H1 (cell line): ENCODE measurements around the gene HIP1. TPM values are rescaled to one million over a fixed set of nuclear protein-coding genes. Genes with fewer than 3 reads are reported as not detected.

Experiments used
- CTCF ChIA-PET: fragments of 300-600 bp; sonication (Branson Sonifier 250); formaldehyde crosslinking; loops from one replicate; lab custom pipeline; 2021; ENCODE audit not compliant: partially characterized antibody; lab: Charles Lee
- POLR2A ChIA-PET: fragments of 300-600 bp; sonication (Branson Sonifier 250); formaldehyde crosslinking; loops from one replicate; lab custom pipeline; 2021; ENCODE audit warnings: inconsistent platforms; ENCODE audit not compliant: partially characterized antibody; lab: Charles Lee
- DNase-seq, 2 experiments: peaks; one replicate each; pipeline versions ENCODE4 v3.0.0 to v3.0.0-alpha.2; 2010 to 2022; ENCODE audit warnings: low spot score in 2 of 2, low read depth in 1 of 2, mixed read lengths in 1 of 2
- FAIRE-seq: peaks from 2 replicates; lab custom pipeline; 2011; peaks lifted over from hg19 to GRCh38; lab: Jason Lieb, UNC
- H2AFZ ChIP-seq: 2 replicates; pipeline ENCODE4 v1.8.1; 2012; ENCODE audit warnings: low read length, inconsistent platforms
- H2AK5ac ChIP-seq: 2 replicates; pipeline ENCODE4 v1.6.1; 2013; ENCODE audit warnings: low read depth, low read length
- H2BK120ac ChIP-seq: replicated peaks from 2 replicates; pipeline ENCODE3; 2013; ENCODE audit warnings: low read depth, low read length, inconsistent platforms
- H2BK12ac ChIP-seq: 2 replicates; pipeline ENCODE4 v1.6.1; 2013; ENCODE audit warnings: low read depth, low read length
- H2BK15ac ChIP-seq: 2 replicates; pipeline ENCODE4 v1.6.1; 2013; ENCODE audit warnings: low read length
- H2BK20ac ChIP-seq: 2 replicates; pipeline ENCODE4 v1.6.1; 2013; ENCODE audit warnings: low read length
- H2BK5ac ChIP-seq: 2 replicates; pipeline ENCODE4 v1.6.1; 2013; ENCODE audit warnings: low read depth, low read length
- H3K14ac ChIP-seq: 2 replicates; pipeline ENCODE4 v1.6.1; 2013; ENCODE audit warnings: inconsistent platforms; ENCODE audit not compliant: insufficient read length
- H3K18ac ChIP-seq: 2 replicates; pipeline ENCODE4 v1.6.1; 2013; ENCODE audit warnings: low read length; ENCODE audit errors: extremely low read depth
- H3K23ac ChIP-seq: 2 replicates; pipeline ENCODE4 v1.6.1; 2013; ENCODE audit warnings: inconsistent platforms; ENCODE audit not compliant: insufficient read length
- H3K23me2 ChIP-seq: 2 replicates; pipeline ENCODE4 v1.6.1; 2013; ENCODE audit warnings: low read depth, low read length
- H3K27ac ChIP-seq: 2 replicates; pipeline ENCODE4 v1.6.1; 2011; ENCODE audit warnings: low read depth, low read length, inconsistent platforms
- H3K27me3 ChIP-seq, 4 experiments: replicated peaks in 1 of 4; 1 replicate in 1 of 4; 2 replicates in 3 of 4; pipeline versions ENCODE4 v1.6.1 to v1.8.1; 2011 to 2013; ENCODE audit warnings: low read length in 3 of 4, mild to moderate bottlenecking in 3 of 4, inconsistent platforms in 2 of 4, mixed read lengths in 2 of 4, moderate library complexity in 1 of 4; ENCODE audit not compliant: control insufficient read depth in 3 of 4, insufficient read depth in 3 of 4; ENCODE audit errors: extremely low read depth in 1 of 4
- H3K36me3 ChIP-seq, 4 experiments: 2 replicates each; pipeline versions ENCODE4 v1.6.1 to v1.8.1; 2011 to 2013; ENCODE audit warnings: mild to moderate bottlenecking in 4 of 4, low read length in 3 of 4, moderate library complexity in 2 of 4, control low read depth in 1 of 4, inconsistent platforms in 1 of 4; ENCODE audit not compliant: insufficient read depth in 4 of 4, control insufficient read depth in 2 of 4
- H3K4ac ChIP-seq: replicated peaks from 2 replicates; pipeline ENCODE3; 2013; ENCODE audit warnings: low read length, low read depth, mixed read lengths, inconsistent platforms; ENCODE audit not compliant: insufficient read length
- H3K4me1 ChIP-seq, 4 experiments: replicated peaks in 1 of 4; 1 replicate in 1 of 4; 2 replicates in 3 of 4; pipeline versions ENCODE4 v1.6.1 to v1.8.1; 2011 to 2013; ENCODE audit warnings: low read length in 3 of 4, inconsistent platforms in 2 of 4, mixed read lengths in 1 of 4; ENCODE audit not compliant: insufficient read depth in 4 of 4, control insufficient read depth in 3 of 4
- H3K4me2 ChIP-seq, 2 experiments: 2 replicates each; pipeline versions ENCODE4 v1.6.1 to v1.8.1; 2011 to 2013; ENCODE audit warnings: low read depth in 2 of 2, low read length in 2 of 2, control low read depth in 1 of 2, inconsistent platforms in 1 of 2, mild to moderate bottlenecking in 1 of 2; ENCODE audit not compliant: insufficient read depth in 1 of 2
- H3K4me3 ChIP-seq, 4 experiments: fragments of 200-600, 300-600 bp in 1 of 4; sonication (generic), shearing (Covaris generic), sonication (Bioruptor Twin) in 1 of 4; 2 replicates each; pipeline versions ENCODE4 v1.5.1 to v1.8.1; 2011 to 2016; ENCODE audit warnings: low read length in 4 of 4, low read depth in 3 of 4, control low read depth in 2 of 4, inconsistent platforms in 2 of 4, mild to moderate bottlenecking in 2 of 4, mixed read lengths in 1 of 4, moderate library complexity in 1 of 4; ENCODE audit not compliant: insufficient read depth in 2 of 4; ENCODE audit errors: extremely low read depth in 1 of 4
- H3K56ac ChIP-seq: replicated peaks from 2 replicates; pipeline ENCODE3; 2013; ENCODE audit warnings: low read depth, mild to moderate bottlenecking, mixed read lengths, low read length, inconsistent platforms; ENCODE audit not compliant: insufficient read length
- H3K79me1 ChIP-seq: 2 replicates; pipeline ENCODE4 v1.6.1; 2013; ENCODE audit warnings: low read depth, low read length, control low read depth
- H3K79me2 ChIP-seq, 2 experiments: 2 replicates each; pipeline versions ENCODE4 v1.6.1 to v1.8.1; 2012 to 2013; ENCODE audit warnings: low read length in 2 of 2, mild to moderate bottlenecking in 2 of 2, inconsistent platforms in 1 of 2; ENCODE audit not compliant: insufficient read depth in 2 of 2, control insufficient read depth in 1 of 2
- H3K9ac ChIP-seq, 4 experiments: replicated peaks in 1 of 4; 1 replicate in 1 of 4; 2 replicates in 3 of 4; pipeline versions ENCODE4 v1.6.1 to v1.8.1; 2011 to 2013; ENCODE audit warnings: low read depth in 3 of 4, low read length in 3 of 4, control low read depth in 2 of 4, mild to moderate bottlenecking in 2 of 4, moderate library complexity in 2 of 4, inconsistent platforms in 1 of 4; ENCODE audit errors: extremely low read depth in 1 of 4
- H3K9me3 ChIP-seq, 2 experiments: 2 replicates each; pipeline versions ENCODE4 v1.6.1 to v1.8.1; 2012 to 2013; ENCODE audit warnings: mild to moderate bottlenecking in 2 of 2, moderate library complexity in 2 of 2, control low read depth in 1 of 2, inconsistent platforms in 1 of 2, low read depth in 1 of 2, low read length in 1 of 2, mixed read lengths in 1 of 2; ENCODE audit not compliant: insufficient read depth in 2 of 2
- H4K20me1 ChIP-seq, 2 experiments: replicated peaks in 1 of 2; 2 replicates each; pipeline versions ENCODE3 to v1.8.1; 2011 to 2013; ENCODE audit warnings: inconsistent platforms in 2 of 2, low read length in 2 of 2, mild to moderate bottlenecking in 1 of 2; ENCODE audit not compliant: insufficient read depth in 2 of 2, control insufficient read depth in 1 of 2
- H4K5ac ChIP-seq: 2 replicates; pipeline ENCODE4 v1.6.1; 2013; ENCODE audit warnings: low read length, low read depth, mixed read lengths, inconsistent platforms; ENCODE audit not compliant: insufficient read length
- H4K8ac ChIP-seq: 2 replicates; pipeline ENCODE4 v1.8.0; 2013; ENCODE audit warnings: mild to moderate bottlenecking, moderate library complexity, low read length, inconsistent platforms; ENCODE audit not compliant: insufficient read depth; ENCODE audit errors: extremely low read depth
- H4K91ac ChIP-seq: replicated peaks from 2 replicates; pipeline ENCODE3; 2013; ENCODE audit warnings: low read length, mixed read lengths, inconsistent platforms; ENCODE audit not compliant: insufficient read length
- ASH2L ChIP-seq: fragments of 200-600, 300-600 bp; sonication (generic); IDR thresholded peaks from one replicate; pipeline ENCODE4 v1.7.1; 2017; ENCODE audit warnings: low read length
- CHD1 ChIP-seq: IDR thresholded peaks from 2 replicates; pipeline ENCODE4 v1.6.1; 2012; ENCODE audit warnings: low read depth, low read length, improper control_type of control experiment
- FOSL1 ChIP-seq: IDR thresholded peaks from 2 replicates; pipeline ENCODE4 v1.6.1; 2011; ENCODE audit warnings: mild to moderate bottlenecking, low read depth, low read length, moderate library complexity; ENCODE audit not compliant: insufficient read depth
- HDAC6 ChIP-seq: IDR thresholded peaks from one replicate; pipeline ENCODE4 v1.7.1; 2012; ENCODE audit warnings: low read depth, mild to moderate bottlenecking, inconsistent platforms, low read length, moderate library complexity
- JUN ChIP-seq: IDR thresholded peaks from 2 replicates; pipeline ENCODE4 v1.6.1; 2011; ENCODE audit warnings: low read depth, mild to moderate bottlenecking, improper control_type of control experiment, low read length
- KDM1A ChIP-seq: fragments of 200-600, 300-600 bp; sonication (generic); IDR thresholded peaks from 2 replicates; pipeline ENCODE4 v1.7.1; 2016; ENCODE audit warnings: mild to moderate bottlenecking, low read length, borderline replicate concordance
- MAFK ChIP-seq: IDR thresholded peaks from 2 replicates; pipeline ENCODE4 v1.6.1; 2012; ENCODE audit warnings: low read depth, mild to moderate bottlenecking, improper control_type of control experiment, low read length
- NRF1 ChIP-seq: IDR thresholded peaks from 2 replicates; pipeline ENCODE4 v1.6.1; 2011; ENCODE audit warnings: mild to moderate bottlenecking, low read depth, low read length, improper control_type of control experiment
- POU5F1 ChIP-seq: IDR thresholded peaks from 2 replicates; pipeline ENCODE4 v1.6.1; 2011; ENCODE audit warnings: low read depth, mild to moderate bottlenecking, low read length, moderate library complexity
- RFX5 ChIP-seq: IDR thresholded peaks from 2 replicates; pipeline ENCODE4 v1.6.1; 2011; ENCODE audit warnings: low read depth, low read length, improper control_type of control experiment, borderline replicate concordance
- SAP30 ChIP-seq: fragments of 300-600 bp; sonication (generic); IDR thresholded peaks from 2 replicates; pipeline ENCODE4 v1.7.1; 2012; ENCODE audit warnings: low read length, moderate library complexity, mild to moderate bottlenecking, inconsistent platforms; ENCODE audit not compliant: insufficient read depth, insufficient replicate concordance
- YY1 ChIP-seq: IDR thresholded peaks from 2 replicates; pipeline ENCODE4 v1.6.1; 2011; ENCODE audit warnings: low read depth, mild to moderate bottlenecking, low read length
- ZNF274 ChIP-seq: IDR thresholded peaks from 2 replicates; pipeline ENCODE4 v1.7.0; 2012; ENCODE audit warnings: low read length, borderline replicate concordance; ENCODE audit errors: extremely low read depth
- WGBS, 2 experiments: shearing (Covaris generic) in 1 of 2; methylation state at CpG; one replicate each; pipeline versions ENCODE4 v1.1.6 to v1.1.7; 2013 to 2015; ENCODE audit warnings: low lambda C conversion rate in 2 of 2, mixed read lengths in 2 of 2, inconsistent platforms in 1 of 2, low coverage in 1 of 2, missing lambda C conversion rate in 1 of 2; ENCODE audit not compliant: insufficient replicate concordance in 2 of 2, insufficient coverage in 1 of 2, insufficient read length in 1 of 2; ENCODE audit errors: extremely low coverage in 1 of 2, missing lambda C conversion rate in 1 of 2; 5-methylcytosine and 5-hydroxymethylcytosine counted together
- polyA plus RNA-seq, 7 experiments: library from polyadenylated mRNA; depleted of rRNA in 3 of 7; stranded (reverse) in 5 of 7; unstranded in 2 of 7; fragments of >200 nt in 5 of 7; fragments of 200-250 nt in 2 of 7; gene quantifications; 1 replicate in 5 of 7; 2 replicates in 1 of 7; 4 replicates in 1 of 7; pipeline versions ENCODE4 v1.2.1 to v1.2.3, GENCODE V29; 2011 to 2013; ENCODE audit warnings: missing spikeins in 2 of 7, mixed read lengths in 2 of 7
- total RNA-seq: library from RNA; stranded (reverse); fragmentation: NEBNext Ultra II Directional; extraction: Animal tissue kit (Norgen Biotek cat#: 25700); gene quantifications from 2 replicates; pipeline ENCODE4 v1.2.1, GENCODE V29; 2021
- TF ChIP-seq, protein P1 (sequence below): IDR thresholded peaks from 2 replicates; pipeline ENCODE4 v1.6.1; 2011; ENCODE audit warnings: low read depth, mild to moderate bottlenecking, low read length; ENCODE audit not compliant: insufficient read depth

Gene HIP1
- total and polyA plus RNA-seq, 2 of the 8 experiments (the other 6 are each of a cell fraction or from before 2014, with no cell fraction given): 51.8 to 108 TPM

DNA sequence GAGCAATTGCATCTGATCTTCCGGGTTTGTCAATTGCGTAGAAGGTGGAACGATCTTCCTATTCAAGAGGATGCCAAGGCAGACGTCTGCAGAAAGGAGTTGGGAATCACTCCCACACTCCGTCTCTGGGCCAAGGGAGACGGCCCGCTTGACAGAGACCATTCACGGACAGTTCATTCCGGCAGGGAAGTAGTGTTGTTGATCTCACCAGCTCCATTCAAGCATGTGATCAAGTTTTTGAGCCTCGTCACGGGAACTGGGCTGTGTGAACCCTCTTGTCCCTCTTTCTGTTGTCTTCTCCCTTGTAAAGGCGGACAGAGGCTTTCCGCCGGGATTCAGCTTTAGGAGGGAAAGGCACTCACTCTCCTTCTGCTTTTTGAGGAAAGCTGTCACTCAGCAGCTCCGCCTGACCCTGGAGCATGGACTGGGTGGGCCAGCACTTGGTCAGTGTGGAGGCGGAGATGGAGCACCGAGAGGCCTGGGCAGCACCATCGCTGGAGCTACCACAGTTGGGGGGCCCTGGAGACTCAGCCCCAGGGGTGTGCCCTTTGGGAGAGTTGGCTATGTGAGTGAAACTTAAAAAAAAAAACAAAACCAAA, 201.7 kb downstream of the HIP1 start:
- CTCF ChIA-PET: no interaction called here
- peaks cover 29 to 62% (median 54%) of the 10 kb centered on the region in 4 experiments for H3K36me3 ChIP-seq
- TF ChIP-seq CHD1 (no peak), ASH2L (no peak), SAP30 (no peak), MAFK (no peak), ZNF274 (no peak), KDM1A (no peak), JUN (no peak), NRF1 (no peak), FOSL1 (no peak), POU5F1 (no peak), RFX5 (no peak), HDAC6 (no peak), YY1 (no peak)
- TF ChIP-seq, protein P1, sequence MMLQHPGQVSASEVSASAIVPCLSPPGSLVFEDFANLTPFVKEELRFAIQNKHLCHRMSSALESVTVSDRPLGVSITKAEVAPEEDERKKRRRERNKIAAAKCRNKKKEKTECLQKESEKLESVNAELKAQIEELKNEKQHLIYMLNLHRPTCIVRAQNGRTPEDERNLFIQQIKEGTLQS: no peak

More for the DNA sequence above, 201.7 kb downstream of the HIP1 start:
- Histone ChIP-seq H3K23ac (no peak overlapping the region), H2BK120ac (no peak overlapping the region), H3K4me3 (no peak overlapping the region), H3K27ac (no peak overlapping the region), H3K18ac (no peak overlapping the region), H4K8ac (no peak overlapping the region), H2BK5ac (no peak overlapping the region), H2BK12ac (no peak overlapping the region), H3K9ac (no peak overlapping the region), H3K79me2 (no peaks in the 10 kb centered on the region), H3K4me2 (no peak overlapping the region), H2AK5ac (no peak overlapping the region), H2BK15ac (no peak overlapping the region), H3K23me2 (no peaks in the 10 kb centered on the region), H3K4ac (no peak overlapping the region), H3K27me3 (no peaks in the 10 kb centered on the region), H3K4me1 (no peaks in the 10 kb centered on the region), H3K56ac (no peak overlapping the region), H3K14ac (no peak overlapping the region), H4K91ac (no peak overlapping the region), H3K79me1 (no peaks in the 10 kb centered on the region), H4K5ac (no peak overlapping the region), H4K20me1 (no peaks in the 10 kb centered on the region), H3K9me3 (no peaks in the 10 kb centered on the region), H2AFZ (no peak overlapping the region), H2BK20ac (no peak overlapping the region)
- FAIRE-seq (no peak), DNase-seq (no peak)
- POLR2A ChIA-PET: no interaction called here
- 90% methylated on average over 18 of the region's 18 CpGs; no CpG with 5 or more reads in 1 of the 2 experiments for WGBS, 2 experiments
